GM19099 (cell line): ENCODE data around the gene MRPL41.

ENCODE experiments used
- POLR2A ChIP-seq: IDR thresholded peaks from 3 replicates; pipeline ENCODE4 v1.6.1; 2011; ENCODE audit warnings: low read depth; ENCODE audit not compliant: insufficient read length; ENCODE audit errors: extremely low read depth

MRPL41 gene

DNA sequence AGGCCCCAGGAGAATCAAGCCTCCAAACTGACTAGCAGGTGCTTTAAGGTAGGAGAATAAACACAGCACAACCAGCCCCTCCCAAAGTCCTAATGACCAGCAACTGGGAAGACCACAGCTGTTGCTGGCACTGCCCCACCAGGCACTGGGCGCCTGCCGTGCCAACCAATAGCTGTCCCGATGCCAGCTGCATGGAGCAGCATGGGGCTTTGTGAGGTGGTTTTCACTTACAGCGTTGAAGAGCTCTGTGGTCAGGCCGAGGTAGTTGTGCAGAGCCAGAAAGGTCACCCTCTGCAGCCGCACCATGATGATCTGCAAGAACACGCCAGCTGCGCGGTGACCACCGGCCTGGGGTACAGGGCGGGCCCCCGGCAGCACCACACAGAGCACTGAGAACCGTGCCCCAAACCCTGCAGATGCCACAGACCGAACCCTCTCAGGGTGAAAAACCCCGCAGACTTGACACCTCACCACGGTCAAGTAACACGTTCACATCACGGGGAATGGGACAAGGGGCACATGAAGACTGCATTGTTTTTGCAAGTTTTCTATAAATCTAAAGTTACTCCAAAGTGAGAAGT, 30.2 kb upstream of the MRPL41 start:
- TF ChIP-seq POLR2A, result no peak

DNA sequence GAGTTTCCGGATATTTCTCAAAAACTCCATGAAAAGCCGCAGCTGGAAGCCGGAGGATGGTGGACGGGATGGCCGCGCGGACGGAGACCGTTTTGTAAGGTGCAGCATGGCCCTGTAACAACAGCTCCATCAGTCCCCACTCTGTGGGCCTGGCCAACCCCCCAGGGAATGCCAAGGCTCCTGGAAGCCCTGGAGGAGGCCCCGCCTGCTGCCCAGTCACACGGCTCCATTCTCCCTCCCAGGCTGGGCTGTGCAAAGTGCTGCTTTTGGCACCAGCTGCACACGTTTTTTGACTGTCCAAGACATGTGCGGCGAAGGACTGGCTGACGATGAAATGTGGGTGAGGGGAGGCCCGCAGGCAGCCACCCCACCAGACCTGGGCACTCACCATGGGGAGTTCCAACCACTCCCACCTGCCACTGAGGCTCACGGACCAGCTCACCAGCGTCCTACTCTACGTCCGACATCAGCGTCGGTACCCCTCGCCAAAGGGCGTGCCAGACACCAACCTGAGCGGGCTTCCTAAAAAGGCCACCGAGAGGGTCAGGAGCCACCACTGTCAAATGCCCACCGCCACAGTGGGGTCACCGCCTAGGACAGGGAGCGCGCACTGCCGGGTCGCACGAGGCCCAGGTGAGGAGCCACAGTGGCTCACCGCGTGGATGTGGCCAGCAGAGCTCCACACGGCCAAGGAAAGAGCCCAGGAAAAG, 28.8 kb upstream of the MRPL41 start:
- TF ChIP-seq POLR2A, result no peak

DNA sequence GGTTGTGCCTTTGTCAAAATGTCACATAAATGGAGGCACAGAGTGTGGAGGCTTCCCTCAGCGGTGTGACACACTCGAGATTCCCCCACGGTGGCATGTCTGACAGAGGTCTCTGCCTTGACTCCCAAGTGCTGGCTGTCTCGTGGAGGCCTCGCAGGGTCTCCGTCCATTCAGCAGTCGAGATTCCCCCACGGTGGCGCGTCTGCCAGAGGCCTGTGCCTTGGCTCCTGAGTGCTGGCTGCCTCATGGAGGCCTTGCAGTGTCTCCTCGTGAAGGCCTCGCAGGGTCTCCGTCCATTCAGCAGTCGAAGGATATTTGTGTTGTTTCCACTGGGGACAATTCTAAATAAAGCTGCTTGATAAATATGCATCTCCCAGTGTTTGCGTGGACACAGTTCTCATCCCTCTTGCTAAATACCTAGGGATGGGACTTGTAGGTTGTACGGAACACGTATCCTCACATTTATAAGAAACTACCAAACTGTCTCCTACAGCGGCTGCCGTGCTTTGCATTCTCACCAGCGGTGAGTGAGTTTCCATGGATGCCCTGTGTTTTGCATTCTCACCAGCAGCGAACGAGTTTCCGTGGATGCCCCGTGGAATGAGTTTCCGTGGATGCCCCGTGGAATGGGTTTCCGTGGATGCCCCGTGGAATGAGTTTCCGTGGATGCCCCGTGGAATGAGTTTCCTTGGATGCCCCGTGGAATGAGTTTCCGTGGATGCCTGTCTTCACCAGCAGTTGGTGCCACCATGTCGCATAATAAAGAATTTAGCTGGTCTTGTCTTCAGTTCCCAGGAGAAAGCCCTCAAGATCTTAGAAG, 27.3 kb upstream of the MRPL41 start:
- no peak for TF ChIP-seq POLR2A

- TF ChIP-seq POLR2A, result no peak
Observed at GRCh38 chr9:137524981-137525317, 26.7 kb upstream of the MRPL41 start.

DNA sequence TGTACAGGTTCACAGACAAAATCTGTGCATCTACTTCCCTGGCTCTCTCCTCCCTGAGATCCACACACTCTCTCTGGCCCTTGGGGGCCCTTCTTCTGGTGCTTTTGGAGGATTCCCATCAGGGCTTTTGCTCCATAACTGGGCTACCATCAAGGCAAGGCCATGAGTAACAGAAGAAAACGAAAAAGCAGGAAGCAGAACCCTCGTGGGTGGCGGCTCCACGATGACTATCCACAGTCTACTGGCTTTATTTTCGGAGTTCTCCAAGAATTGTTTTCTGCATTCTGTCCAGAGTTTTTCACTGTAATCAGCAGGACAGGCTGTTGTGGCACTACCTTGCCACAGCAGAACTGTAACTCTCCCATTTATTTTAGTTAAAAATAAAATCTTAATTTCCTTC, 21.3 kb upstream of the MRPL41 start:
- no peak for TF ChIP-seq POLR2A

DNA sequence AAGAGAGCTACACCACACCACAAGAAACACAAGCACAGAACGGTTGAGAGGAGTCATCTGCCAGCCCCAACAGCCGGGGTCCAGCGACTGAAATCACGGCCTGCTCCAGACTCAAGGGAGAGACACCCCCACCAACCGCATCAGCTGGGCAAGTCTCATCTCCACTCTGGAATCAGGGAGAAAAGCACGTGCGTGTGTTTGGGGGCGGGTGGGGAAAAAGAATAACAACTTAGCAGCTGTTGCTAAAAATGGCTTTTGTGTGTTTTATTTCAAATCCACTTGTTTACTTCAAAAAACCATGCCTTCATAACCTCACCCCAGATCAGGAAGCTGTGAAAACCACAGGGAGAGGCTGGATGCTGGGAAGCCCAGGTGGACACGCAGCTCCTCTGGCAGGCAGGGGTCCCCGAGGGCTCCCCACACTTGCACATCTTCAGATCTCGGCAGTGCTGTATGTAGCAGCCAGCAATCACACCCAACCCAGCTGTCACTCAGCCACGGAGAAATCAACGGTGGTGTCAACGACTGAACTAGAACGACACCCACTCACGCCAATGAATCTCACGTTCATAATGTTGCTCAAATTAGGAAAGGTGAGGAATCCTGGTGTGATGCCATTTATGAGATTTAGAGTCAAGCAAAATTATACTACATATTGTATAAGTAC, 20.4 kb upstream of the MRPL41 start:
- TF ChIP-seq POLR2A, result no peak

- no peak for TF ChIP-seq POLR2A
Observed at GRCh38 chr9:137534256-137535119, 17.2 kb upstream of the MRPL41 start.

DNA sequence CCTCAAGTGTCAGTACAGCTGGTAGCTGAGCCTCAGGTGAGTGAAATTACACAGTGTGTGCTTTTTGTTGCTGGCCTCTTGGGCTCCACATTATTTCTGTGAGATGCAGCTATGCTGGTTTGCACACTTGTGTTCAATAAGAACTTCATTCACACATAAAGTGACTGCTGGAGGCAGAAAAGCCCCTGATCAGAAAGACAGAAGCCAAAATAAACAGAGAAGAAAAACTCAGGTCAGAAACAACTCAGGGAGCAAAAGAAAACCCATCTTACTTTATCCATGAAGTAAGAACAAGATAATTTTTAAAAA, 16.6 kb upstream of the MRPL41 start:
- no peak for TF ChIP-seq POLR2A

DNA sequence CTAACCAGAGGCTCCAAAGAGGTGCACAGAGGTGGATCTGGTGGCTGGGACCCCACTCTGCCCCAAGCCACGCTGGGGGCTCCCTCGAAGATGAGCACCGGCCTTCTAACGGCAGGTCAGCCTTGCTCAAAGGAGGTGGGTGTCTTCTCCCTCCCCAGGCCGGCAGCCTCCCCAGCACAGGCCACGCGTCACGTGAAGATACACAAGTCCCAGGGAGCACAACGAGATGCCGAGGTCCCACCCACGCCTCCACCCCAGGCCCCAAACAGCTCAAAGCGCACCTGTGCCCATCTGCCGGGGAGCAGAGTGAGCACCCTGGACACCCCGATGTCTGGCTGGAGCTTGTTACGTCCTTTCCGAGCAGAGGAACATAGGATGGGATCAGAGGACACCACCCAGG, 13.6 kb upstream of the MRPL41 start:
- TF ChIP-seq POLR2A, result no peak

DNA sequence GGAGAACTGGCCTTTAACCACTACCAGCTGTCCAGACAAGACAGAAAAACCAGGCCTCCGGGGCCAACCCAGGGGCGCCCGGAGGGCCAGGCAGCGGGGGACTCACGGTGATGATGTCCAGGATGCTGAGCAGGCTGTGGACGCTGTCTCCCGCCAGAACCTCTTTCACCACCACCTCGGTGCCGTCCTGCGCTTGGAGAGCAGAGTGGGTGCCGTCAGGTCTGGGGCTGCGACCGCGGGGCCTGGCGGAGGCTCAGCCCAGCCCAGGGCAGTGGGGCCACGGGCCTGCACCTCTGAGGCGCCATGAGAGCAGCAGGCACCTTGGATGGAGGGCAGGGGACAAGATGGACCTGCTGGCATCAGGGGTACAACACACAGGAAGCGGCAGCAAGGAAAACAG, 11.1 kb upstream of the MRPL41 start:
- TF ChIP-seq POLR2A, result no peak

DNA sequence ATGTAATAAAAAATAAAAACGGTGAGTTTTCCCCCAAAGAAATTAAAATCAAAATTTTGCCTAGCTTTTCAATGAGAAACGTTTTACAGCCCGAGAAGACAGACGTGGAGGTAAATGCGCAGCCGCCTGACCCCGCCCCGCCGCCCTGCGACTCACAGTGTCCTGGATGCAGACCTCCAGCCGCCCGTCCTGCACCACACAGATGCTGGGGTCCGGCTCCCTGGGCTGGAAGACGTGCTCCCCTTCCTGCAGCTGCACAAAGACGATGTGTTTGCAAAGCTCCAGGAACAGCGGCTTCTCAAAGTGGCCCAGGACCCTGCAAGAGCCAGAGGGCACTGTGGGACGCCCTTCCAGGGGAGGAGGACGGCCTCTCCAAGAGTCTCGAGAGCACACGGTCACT, 9.2 kb upstream of the MRPL41 start:
- TF ChIP-seq POLR2A, result no peak

GRCh38 chr9:137543237-137543963, 8.3 kb upstream of the MRPL41 start:
- no peak for TF ChIP-seq POLR2A

GRCh38 chr9:137544176-137544760, 7.4 kb upstream of the MRPL41 start:
- no peak for TF ChIP-seq POLR2A

DNA sequence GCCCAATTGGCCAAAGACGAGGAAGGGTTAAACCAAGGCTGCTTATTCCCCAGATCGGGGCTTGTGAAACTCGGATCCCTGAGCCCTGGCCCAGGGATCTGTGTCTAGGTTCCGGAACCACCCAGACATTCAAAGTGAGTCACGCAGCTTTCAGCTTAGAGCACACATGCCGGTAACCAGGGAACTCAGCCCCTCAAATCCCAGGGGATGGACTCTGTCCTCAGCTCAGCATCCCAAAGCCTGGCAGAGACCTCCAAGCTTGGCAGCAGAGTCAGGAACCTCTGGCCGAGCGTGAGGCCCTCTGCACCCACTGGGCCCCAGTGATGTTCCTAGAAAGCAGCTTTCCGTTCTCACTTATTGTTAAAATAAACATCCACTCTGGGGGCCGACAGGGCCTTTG, 6.6 kb upstream of the MRPL41 start:
- no peak for TF ChIP-seq POLR2A
